MCF 10A (cell line): ENCODE data around the gene GLRA2. TPM values are rescaled to one million over a fixed set of nuclear protein-coding genes. Genes with fewer than 3 reads are reported as not detected.

ENCODE experiments used
- BruUV-seq: library from RNA; stranded (reverse); fragments of 400-500 nt; replicated peaks from 2 replicates; lab custom pipeline; 2021; lab: Mats Ljungman, UMichigan
- CTCF ChIA-PET: fragments of 300-600 bp; sonication (Branson Sonifier 250); formaldehyde crosslinking; extraction: SDS; loops from one replicate; lab custom pipeline; 2021; ENCODE audit warnings: antibody characterized with exemption, inconsistent platforms; lab: Yijun Ruan, JAX
- POLR2A ChIA-PET: fragments of 300-600, 350-650 bp; sonication (Branson Sonifier 250); formaldehyde crosslinking; extraction: SDS; loops from one replicate; lab custom pipeline; 2020; ENCODE audit warnings: antibody characterized with exemption, inconsistent platforms; lab: Yijun Ruan, JAX
- DNase-seq: peaks from one replicate; pipeline ENCODE4 v3.0.0-alpha.2; 2018; ENCODE audit not compliant: unreplicated experiment
- H3K27ac Mint-ChIP-seq: one replicate; pipeline ENCODE4 v1.8.0; 2022; ENCODE audit warnings: mild to moderate bottlenecking, low read depth, mixed read lengths; ENCODE audit not compliant: unreplicated experiment
- H3K27me3 Mint-ChIP-seq: one replicate; pipeline ENCODE4 v1.8.0; 2022; ENCODE audit warnings: mixed read lengths; ENCODE audit not compliant: insufficient read depth, unreplicated experiment
- H3K36me3 Mint-ChIP-seq: one replicate; pipeline ENCODE4 v1.8.0; 2022; ENCODE audit warnings: mild to moderate bottlenecking, moderate library complexity, mixed read lengths; ENCODE audit not compliant: insufficient read depth, unreplicated experiment
- H3K4me1 Mint-ChIP-seq: one replicate; pipeline ENCODE4 v1.8.0; 2022; ENCODE audit warnings: mixed read lengths; ENCODE audit not compliant: insufficient read depth, unreplicated experiment
- H3K4me3 Mint-ChIP-seq: one replicate; pipeline ENCODE4 v1.8.0; 2022; ENCODE audit warnings: mild to moderate bottlenecking, moderate library complexity, mixed read lengths; ENCODE audit not compliant: unreplicated experiment
- H3K9me3 Mint-ChIP-seq: one replicate; pipeline ENCODE4 v1.8.0; 2022; ENCODE audit warnings: mixed read lengths; ENCODE audit not compliant: unreplicated experiment
- intact Hi-C: fragments of 100-400 bp; cut with micrococcal nuclease; formaldehyde crosslinking; loops from 2 replicates; pipeline ENCODE4 v1.14.1; 2022
- total RNA-seq: library from RNA; stranded (reverse); gene quantifications from 2 replicates; pipeline ENCODE4 v1.2.3, GENCODE V29; 2022
- TF ChIP-seq, protein P1 (sequence below): fragments of 200-600 bp; IDR thresholded peaks from one replicate; pipeline ENCODE4 v1.8.0; 2022; ENCODE audit warnings: antibody characterized with exemption, mild to moderate bottlenecking; ENCODE audit not compliant: unreplicated experiment

The GLRA2 gene
- total RNA-seq, 1 experiment from 2014 or later: not detected

DNA sequence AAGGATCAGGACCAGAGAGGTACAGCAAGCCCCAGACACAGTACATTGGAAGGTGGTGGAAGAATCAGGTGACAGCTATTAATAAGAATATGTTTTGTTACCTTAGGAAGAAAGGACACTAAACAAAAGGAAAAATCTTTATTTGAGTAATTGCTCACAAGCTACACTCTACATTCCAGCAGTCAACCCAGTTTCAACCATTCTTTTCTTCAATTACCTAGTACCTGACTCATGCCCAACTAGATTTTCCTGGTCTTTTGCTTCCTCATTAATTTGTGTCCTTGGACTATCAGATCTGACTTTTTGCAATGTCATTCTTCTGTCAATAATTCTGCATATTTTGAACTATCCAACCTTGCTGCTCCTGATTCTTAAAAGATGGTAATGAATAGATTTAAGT lies 22.5 kb upstream of the GLRA2 start:
- POLR2A ChIA-PET: no interaction called here

DNA sequence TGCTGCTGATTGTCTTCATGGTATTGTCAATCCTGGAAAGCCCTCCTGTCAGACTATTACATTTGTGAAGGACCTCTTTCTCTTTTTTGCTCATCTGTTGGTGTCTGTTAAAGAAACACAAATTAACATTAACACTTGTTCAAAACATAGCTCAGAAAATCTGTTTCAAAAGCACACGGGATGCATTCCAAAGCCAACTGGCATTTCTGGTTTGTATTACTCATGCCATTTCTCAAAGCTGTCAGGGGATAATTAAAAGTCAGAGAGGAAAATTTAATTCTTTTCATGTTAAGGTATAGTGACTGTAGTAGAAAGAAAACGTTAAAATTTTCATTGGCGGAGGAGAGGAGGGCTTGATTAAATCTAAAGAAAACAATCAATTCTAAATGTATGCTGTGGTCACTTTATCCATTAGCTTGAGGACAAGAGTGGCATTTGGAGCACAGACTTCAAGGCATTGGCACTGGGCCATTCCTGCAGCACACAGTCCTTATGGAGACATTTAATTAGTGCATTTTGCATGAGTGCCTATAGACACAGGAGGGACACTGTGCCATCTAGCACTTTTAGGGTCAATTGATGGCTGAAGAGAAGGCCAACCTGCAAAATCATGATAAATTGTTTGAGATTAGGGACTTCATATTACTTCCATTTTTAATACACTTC lies 21.2 kb upstream of the GLRA2 start:
- ChIA-PET CTCF (interaction anchor here (0.7 kb wide), 1 partner anchor 904 kb away, joined by 3 read pairs; no protein-coding TSS in a partner anchor), POLR2A (interaction anchor here (0.7 kb wide), 1 partner anchor 76 kb away, joined by 3 read pairs; no protein-coding TSS in a partner anchor)
- no peaks in the 10 kb centered on the region for H3K4me1 Mint-ChIP-seq
- no peak for DNase-seq
- no peak overlapping the region for H3K27ac Mint-ChIP-seq
- peaks cover 36% of the 10 kb centered on the region for H3K27me3 Mint-ChIP-seq
- BruUV-seq: no TSS peak
- TF ChIP-seq, protein P1, sequence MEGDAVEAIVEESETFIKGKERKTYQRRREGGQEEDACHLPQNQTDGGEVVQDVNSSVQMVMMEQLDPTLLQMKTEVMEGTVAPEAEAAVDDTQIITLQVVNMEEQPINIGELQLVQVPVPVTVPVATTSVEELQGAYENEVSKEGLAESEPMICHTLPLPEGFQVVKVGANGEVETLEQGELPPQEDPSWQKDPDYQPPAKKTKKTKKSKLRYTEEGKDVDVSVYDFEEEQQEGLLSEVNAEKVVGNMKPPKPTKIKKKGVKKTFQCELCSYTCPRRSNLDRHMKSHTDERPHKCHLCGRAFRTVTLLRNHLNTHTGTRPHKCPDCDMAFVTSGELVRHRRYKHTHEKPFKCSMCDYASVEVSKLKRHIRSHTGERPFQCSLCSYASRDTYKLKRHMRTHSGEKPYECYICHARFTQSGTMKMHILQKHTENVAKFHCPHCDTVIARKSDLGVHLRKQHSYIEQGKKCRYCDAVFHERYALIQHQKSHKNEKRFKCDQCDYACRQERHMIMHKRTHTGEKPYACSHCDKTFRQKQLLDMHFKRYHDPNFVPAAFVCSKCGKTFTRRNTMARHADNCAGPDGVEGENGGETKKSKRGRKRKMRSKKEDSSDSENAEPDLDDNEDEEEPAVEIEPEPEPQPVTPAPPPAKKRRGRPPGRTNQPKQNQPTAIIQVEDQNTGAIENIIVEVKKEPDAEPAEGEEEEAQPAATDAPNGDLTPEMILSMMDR: no peak
- intact Hi-C loops: no loop called here
- H3K9me3 Mint-ChIP-seq: peaks cover 6% of the 10 kb centered on the region
- no peak overlapping the region for H3K4me3 Mint-ChIP-seq
- no peaks in the 10 kb centered on the region for H3K36me3 Mint-ChIP-seq

More for the DNA sequence above, 22.5 kb upstream of the GLRA2 start:
- Mint-ChIP-seq H3K27ac (no peak overlapping the region), H3K9me3 (no peaks in the 10 kb centered on the region), H3K4me3 (no peak overlapping the region), H3K36me3 (no peaks in the 10 kb centered on the region), H3K27me3 (peaks cover 48% of the 10 kb centered on the region), H3K4me1 (no peaks in the 10 kb centered on the region)
- intact Hi-C loops: no loop called here
- TF ChIP-seq, protein P1: no peak
- no TSS peak for BruUV-seq
- CTCF ChIA-PET: no interaction called here
- no peak for DNase-seq

DNA sequence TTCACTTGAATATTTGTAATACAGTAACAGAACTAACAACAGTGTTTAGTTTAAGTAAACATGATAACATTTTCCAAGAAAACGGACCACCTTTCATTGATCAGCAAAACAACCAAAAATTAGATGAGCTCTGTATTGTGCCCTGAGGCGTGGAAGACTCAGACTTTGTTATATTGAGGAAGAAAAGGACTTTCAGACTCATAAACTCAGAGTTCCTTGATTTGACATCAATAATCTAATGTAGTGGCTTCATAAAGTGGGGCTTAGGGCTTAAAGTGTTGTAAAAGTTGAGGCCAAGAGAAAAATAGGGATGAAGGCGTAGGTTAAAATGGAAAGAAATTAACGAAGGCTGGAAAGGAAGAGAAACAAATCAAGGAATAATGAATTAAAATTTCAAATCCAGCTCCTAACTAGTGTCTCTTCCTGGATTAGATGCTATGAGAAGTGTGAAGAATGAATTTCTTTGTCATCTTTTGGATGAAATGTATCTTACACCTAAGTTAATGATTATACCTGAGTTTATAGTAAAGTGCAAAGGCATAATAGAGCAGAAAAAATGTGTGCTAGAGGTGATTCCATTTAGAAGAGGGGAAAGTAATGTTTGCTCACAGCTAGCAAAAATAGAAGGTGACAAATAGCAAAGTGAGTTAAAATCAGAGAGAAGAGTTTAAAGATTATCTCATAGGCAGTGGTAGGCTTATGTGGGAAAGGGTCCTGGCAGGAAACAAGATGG lies 19.8 kb upstream of the GLRA2 start:
- no peak for DNase-seq
- Mint-ChIP-seq H3K9me3 (peaks cover 7% of the 10 kb centered on the region), H3K27me3 (peaks cover 24% of the 10 kb centered on the region), H3K4me1 (no peaks in the 10 kb centered on the region), H3K4me3 (no peak overlapping the region), H3K36me3 (no peaks in the 10 kb centered on the region), H3K27ac (no peak overlapping the region)
- ChIA-PET CTCF (interaction anchor here (0.6 kb wide), 2 partner anchors 12 to 1594 kb away, joined by 3 read pairs; no protein-coding TSS in a partner anchor), POLR2A (no interaction called here)
- TF ChIP-seq, protein P1: no peak
- intact Hi-C loops: no loop called here
- no TSS peak for BruUV-seq

DNA sequence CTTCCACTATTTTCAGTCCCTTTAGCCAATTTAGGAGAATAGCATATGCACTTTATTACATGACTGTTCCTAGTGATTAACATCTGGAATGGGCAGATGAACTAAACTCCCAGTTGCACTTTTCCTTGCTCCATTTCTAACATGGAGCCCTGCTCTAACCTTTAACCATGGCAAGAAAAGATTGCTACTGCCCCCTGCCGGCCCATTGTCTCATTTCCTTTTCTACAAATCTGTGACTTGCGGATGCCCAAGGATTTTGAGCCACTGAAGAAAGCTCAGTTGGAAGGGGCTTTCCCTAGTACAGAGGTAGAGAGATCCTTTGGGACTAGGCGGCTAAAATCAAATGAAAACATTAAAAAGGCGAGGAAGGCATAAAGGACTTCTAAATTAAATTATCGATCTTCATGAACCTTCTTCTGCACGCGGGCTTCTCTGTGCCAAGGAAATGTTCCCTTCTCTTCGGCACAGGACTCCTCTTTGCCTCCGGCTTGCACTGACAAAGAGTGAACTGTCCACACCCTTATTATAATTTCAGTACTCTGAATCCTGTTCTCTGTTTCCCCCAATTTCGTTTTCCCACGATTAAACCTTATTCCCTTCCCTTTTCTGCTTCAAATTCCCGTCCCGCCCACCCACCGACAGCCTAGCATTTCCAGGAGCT lies 577 bp upstream of the GLRA2 start:
- Mint-ChIP-seq H3K27me3 (peaks cover 15% of the 10 kb centered on the region), H3K9me3 (no peaks in the 10 kb centered on the region), H3K36me3 (no peaks in the 10 kb centered on the region), H3K27ac (no peak overlapping the region), H3K4me1 (peaks cover 5% of the 10 kb centered on the region), H3K4me3 (peak overlapping the region; percentile 61)
- intact Hi-C loops: loop anchor here (1.0 to 5.0 kb wide), 5 partner anchors 169 to 715 kb away; no protein-coding TSS in a partner anchor
- DNase-seq: peak; percentile 74
- ChIA-PET POLR2A (no interaction called here), CTCF (interaction anchor here (0.6 to 2.8 kb wide), 21 partner anchors 20 to 493 kb away, joined by 3 to 13 read pairs (median 3); no protein-coding TSS in a partner anchor)
- TF ChIP-seq, protein P1: peak; percentile 55
- no TSS peak for BruUV-seq
